ENCODE measurements around the gene GJC3.
"Not testable (repeated sequence)": the region's sequence is repeated elsewhere in the genome, so short reads cannot be mapped to it uniquely, and the experiment has no call there.

GJC3 gene

GRCh38 chr7:99929730-99930053 is 272 bp upstream of the GJC3 start:
- no peak for DNase-seq

- DNase-seq, result no peak
These were observed 1.2 kb downstream of the GJC3 start for GRCh38 chr7:99928188-99928587.

- no peak for DNase-seq
These were observed 1.9 kb downstream of the GJC3 start for GRCh38 chr7:99927536-99927935.

GRCh38 chr7:99926321-99926720 is 3.1 kb downstream of the GJC3 start:
- DNase-seq, result no peak

GRCh38 chr7:99923200-99923599 is 6.2 kb downstream of the GJC3 start:
- DNase-seq, result no peak

GRCh38 chr7:99920149-99920548 is 9.3 kb downstream of the GJC3 start:
- no peak for DNase-seq

- DNase-seq, result no peak
These were observed 9.7 kb downstream of the GJC3 start for GRCh38 chr7:99919814-99920112.

- DNase-seq, result peak; percentile 94 to 96
These were observed 10.2 kb downstream of the GJC3 start, which contains the start of gene TRIM4 for GRCh38 chr7:99918959-99919813. Gene TRIM4 (minus strand): TSS chr7:99919530. CDS start chr7:99919401, 129 bp downstream.

GRCh38 chr7:99910976-99911375 is 18.4 kb downstream of the GJC3 start:
- no peak for DNase-seq

GRCh38 chr7:99901581-99901980 is 27.8 kb downstream of the GJC3 start:
- no peak for DNase-seq

- DNase-seq, result no peak
These were observed 29.4 kb downstream of the GJC3 start for GRCh38 chr7:99899830-99900519.

- no peak for DNase-seq
These were observed 30.6 kb downstream of the GJC3 start for GRCh38 chr7:99898836-99899235.

GRCh38 chr7:99898023-99898357 is 31.4 kb downstream of the GJC3 start:
- no peak for DNase-seq

GRCh38 chr7:99897322-99898022 is 31.9 kb downstream of the GJC3 start:
- DNase-seq, result no peak

GRCh38 chr7:99894738-99895137 is 34.7 kb downstream of the GJC3 start:
- DNase-seq, result no peak

GRCh38 chr7:99893280-99893679 is 36.1 kb downstream of the GJC3 start:
- no peak for DNase-seq

GRCh38 chr7:99890348-99890747 is 39.1 kb downstream of the GJC3 start:
- DNase-seq, result not testable (repeated sequence)

- not testable (repeated sequence) for DNase-seq
These were observed 41.1 kb downstream of the GJC3 start for GRCh38 chr7:99888366-99888765.

- DNase-seq, result no peak
These were observed 48.0 kb downstream of the GJC3 start for GRCh38 chr7:99881370-99881769.

- DNase-seq, result no peak
These were observed 52.5 kb downstream of the GJC3 start, which contains the start of gene OR2AE1 for GRCh38 chr7:99876933-99877332. Gene OR2AE1 (minus strand): TSS chr7:99877033. CDS start chr7:99877033, 0 bp downstream.

- DNase-seq, result peak in 1 of 2 donors; percentile 3
These were observed 52.9 kb downstream of the GJC3 start for GRCh38 chr7:99876491-99876890.

Data from inflammatory macrophage (primary cell).